Spinal cord (tissue), 10 donors: ENCODE results near the gene IL17A. TPM values are rescaled to one million over a fixed set of nuclear protein-coding genes. Genes with fewer than 3 reads are reported as not detected.

Experiments used
- DNase-seq, 6 donors: peaks; one replicate each; pipeline versions ENCODE4 v3.0.0 to v3.0.0-alpha.2; 2013 to 2015; ENCODE audit warnings: low spot score in 6 of 6, low read depth in 4 of 6
- H3K27ac ChIP-seq: one replicate; pipeline ENCODE4 v1.5.1; 2013; ENCODE audit warnings: low read depth, low read length, control low read depth
- H3K27me3 ChIP-seq: one replicate; pipeline ENCODE4 v1.6.1; 2013; ENCODE audit warnings: low read length; ENCODE audit not compliant: control insufficient read depth, insufficient read depth
- H3K36me3 ChIP-seq: one replicate; pipeline ENCODE4 v1.6.1; 2013; ENCODE audit warnings: low read length; ENCODE audit not compliant: control insufficient read depth, insufficient read depth
- H3K4me1 ChIP-seq: one replicate; pipeline ENCODE4 v1.6.1; 2013; ENCODE audit warnings: low read length; ENCODE audit not compliant: control insufficient read depth, insufficient read depth
- H3K4me3 ChIP-seq: one replicate; pipeline ENCODE4 v1.5.1; 2013; ENCODE audit warnings: low read depth, low read length, control low read depth
- H3K9me3 ChIP-seq: one replicate; pipeline ENCODE4 v1.6.1; 2013; ENCODE audit warnings: low read length; ENCODE audit not compliant: control insufficient read depth, insufficient read depth
- WGBS: methylation state at CpG from one replicate; pipeline ENCODE4 v1.1.5; 2013; ENCODE audit warnings: missing lambda C conversion rate; ENCODE audit not compliant: insufficient coverage; 5-methylcytosine and 5-hydroxymethylcytosine counted together
- long read RNA-seq, 4 donors: transcript quantifications; one replicate each; lab custom pipeline, GENCODE V29; 2026
- polyA plus RNA-seq, 2 donors: library from polyadenylated mRNA; unstranded; fragments of 120-200 nt; gene quantifications; one replicate each; pipeline ENCODE4 v1.2.1, GENCODE V29; 2013; ENCODE audit not compliant: insufficient read length in 2 of 2
- total RNA-seq, 2 donors: library from RNA; depleted of rRNA in 1 of 2; stranded (reverse); fragments of 120-200 nt in 1 of 2; fragments of >200 nt in 1 of 2; gene quantifications; one replicate each; pipeline versions ENCODE4 v1.2.3 to v1.2.4, GENCODE V29; 2013 to 2014
- donor health status: healthy.

IL17A gene
- not detected for total RNA-seq
- polyA plus RNA-seq = not detected
- long read RNA-seq, donor 1 = 0 reads
- long read RNA-seq, donor 2 = 0 reads
- long read RNA-seq, donor 3 = 0 reads
- long read RNA-seq, donor 4 = 0 reads

DNA sequence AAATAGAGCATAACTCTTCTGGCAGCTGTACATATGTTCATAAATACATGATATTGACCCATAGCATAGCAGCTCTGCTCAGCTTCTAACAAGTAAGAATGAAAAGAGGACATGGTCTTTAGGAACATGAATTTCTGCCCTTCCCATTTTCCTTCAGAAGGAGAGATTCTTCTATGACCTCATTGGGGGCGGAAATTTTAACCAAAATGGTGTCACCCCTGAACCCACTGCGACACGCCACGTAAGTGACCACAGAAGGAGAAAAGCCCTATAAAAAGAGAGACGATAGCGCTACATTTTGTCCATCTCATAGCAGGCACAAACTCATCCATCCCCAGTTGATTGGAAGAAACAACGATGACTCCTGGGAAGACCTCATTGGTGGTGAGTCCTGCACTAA is at the start of gene IL17A:
TSS of gene IL17A (plus strand) at position 301 of the 400 bp plus-strand sequence. CDS start at position 358, 57 bp downstream.
- Histone ChIP-seq H3K4me3 (no peak within 1 kb of the TSS), H3K27ac (no peak within 1 kb of the TSS), H3K9me3 (no peaks in the 10 kb centered on the region), H3K4me1 (no peaks in the 10 kb centered on the region), H3K27me3 (no peaks in the 10 kb centered on the region), H3K36me3 (no peaks in the 10 kb centered on the region)
- WGBS = 94% methylated on average over 3 of the region's 7 CpGs
- no peak for DNase-seq

DNA sequence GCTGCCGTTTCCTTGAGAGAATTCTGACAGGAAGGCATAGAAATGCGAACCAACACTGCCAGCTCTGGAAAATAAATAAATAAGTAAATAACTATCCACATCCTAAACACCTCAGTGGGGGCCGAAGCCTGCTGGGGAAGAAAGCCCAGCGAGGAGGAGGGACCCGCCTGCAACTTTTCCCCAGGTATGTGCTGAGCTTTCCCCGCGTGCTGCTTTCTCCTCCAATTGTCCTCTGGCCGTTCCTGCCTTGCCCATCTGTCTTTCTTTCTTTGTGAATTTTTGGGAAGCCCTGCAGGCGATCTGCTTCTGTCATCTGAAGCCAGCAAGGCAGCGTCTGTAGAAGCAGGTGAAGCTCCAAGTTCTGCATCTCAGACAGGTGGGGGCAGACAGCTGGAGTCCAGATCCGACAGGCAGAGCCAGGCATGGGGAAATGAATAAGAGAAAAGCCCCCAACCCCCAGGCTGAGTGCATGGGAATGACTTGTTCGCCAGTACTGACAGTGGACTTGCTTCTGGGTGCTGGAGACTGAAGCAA is 49.2 kb upstream of the IL17A start:
- DNase-seq = peak in 2 of 6 donors; percentile 11 to 13
- Histone ChIP-seq H3K4me3 (no peak overlapping the region), H3K9me3 (no peaks in the 10 kb centered on the region), H3K27ac (no peak overlapping the region), H3K27me3 (peaks cover 2% of the 10 kb centered on the region), H3K4me1 (peaks cover 5% of the 10 kb centered on the region), H3K36me3 (no peaks in the 10 kb centered on the region)
- 43% methylated on average over 5 of the region's 12 CpGs for WGBS

DNA sequence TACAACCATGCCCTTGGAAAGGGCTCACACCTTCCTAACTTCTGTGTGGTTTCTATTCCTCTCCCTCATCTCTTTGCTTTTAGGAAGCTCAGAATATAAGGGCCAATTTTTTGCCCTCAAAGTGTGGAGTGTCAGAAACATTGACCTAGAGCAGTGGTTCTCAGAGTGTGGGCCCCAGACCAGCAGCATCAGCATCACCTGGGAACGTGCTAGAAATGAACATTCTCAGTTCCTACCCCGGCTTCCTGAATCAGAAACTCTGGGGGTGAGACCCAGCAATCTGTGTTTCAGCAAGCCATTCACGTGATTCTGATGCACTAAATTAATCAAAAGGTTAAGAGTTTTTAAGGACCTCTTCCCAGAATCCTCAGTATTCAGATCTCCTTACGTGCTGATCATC is 47.9 kb upstream of the IL17A start:
- peaks cover 2% of the 10 kb centered on the region for H3K27me3 ChIP-seq
- 88% methylated on average over 1 of the region's 4 CpGs for WGBS
- H3K36me3 ChIP-seq = no peaks in the 10 kb centered on the region
- no peaks in the 10 kb centered on the region for H3K9me3 ChIP-seq
- no peak overlapping the region for H3K27ac ChIP-seq
- H3K4me3 ChIP-seq = no peak overlapping the region
- H3K4me1 ChIP-seq = peaks cover 5% of the 10 kb centered on the region
- DNase-seq = no peak

DNA sequence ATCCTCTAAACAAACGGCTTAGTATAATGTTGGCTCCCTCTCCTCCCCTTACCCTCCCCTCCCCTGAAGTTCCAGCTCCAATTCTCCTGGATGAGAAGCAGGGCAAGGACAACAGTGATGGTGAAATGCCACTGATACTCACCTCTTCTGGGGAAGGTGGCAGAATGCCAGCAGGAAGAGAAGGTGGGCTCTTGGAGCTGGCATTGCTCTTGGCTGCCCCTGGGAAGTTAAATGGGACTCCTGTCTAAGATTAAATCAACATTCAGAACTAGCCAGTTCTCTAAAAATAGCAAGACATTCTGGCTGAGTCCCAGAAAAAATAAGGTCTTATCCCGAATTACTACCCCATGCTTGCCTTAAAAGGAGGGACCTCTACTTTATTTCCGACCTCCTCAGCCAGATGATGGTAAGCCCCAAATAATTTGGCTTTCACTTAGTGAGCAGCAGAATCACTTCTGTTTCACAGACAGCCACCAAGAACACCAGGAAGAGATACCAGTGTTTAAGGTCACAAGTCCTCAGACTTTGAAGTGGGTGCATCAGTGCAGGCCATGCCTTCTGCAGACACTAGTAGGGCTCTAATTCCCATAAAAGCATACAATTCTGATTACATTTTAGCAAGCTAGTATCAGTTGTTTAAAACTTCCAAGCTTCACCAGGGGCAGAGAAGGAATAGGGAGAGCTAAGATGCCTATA is 46.0 kb upstream of the IL17A start:
- Histone ChIP-seq H3K4me3 (no peak overlapping the region), H3K9me3 (no peaks in the 10 kb centered on the region), H3K27me3 (peaks cover 2% of the 10 kb centered on the region), H3K36me3 (no peaks in the 10 kb centered on the region), H3K4me1 (peaks cover 5% of the 10 kb centered on the region), H3K27ac (no peak overlapping the region)
- WGBS = 59% methylated on average over 2 of the region's 3 CpGs
- DNase-seq = peak in 1 of 6 donors; percentile 32

DNA sequence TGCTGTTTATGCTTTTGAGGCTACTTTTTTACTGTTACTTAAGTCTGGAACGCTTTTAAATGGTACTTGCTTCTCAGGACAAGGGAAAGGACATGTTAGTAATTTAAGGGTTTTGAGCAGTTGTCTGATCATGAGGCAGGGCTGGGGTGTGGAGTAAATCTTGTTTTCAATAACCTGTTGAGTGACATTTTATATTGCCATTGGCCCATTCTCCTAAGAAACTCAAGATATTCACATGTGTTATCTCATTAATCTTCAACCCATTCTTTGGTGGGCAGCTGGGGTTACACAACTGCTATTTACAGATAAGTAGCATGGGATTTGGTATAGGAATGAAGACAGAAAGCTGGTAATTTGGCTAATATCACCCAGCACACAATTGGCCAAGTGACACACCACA is 44.6 kb upstream of the IL17A start:
- Histone ChIP-seq H3K27me3 (peaks cover 2% of the 10 kb centered on the region), H3K36me3 (no peaks in the 10 kb centered on the region), H3K4me3 (no peak overlapping the region), H3K4me1 (peaks cover 5% of the 10 kb centered on the region), H3K27ac (no peak overlapping the region), H3K9me3 (no peaks in the 10 kb centered on the region)
- 77% methylated on average over 1 of the region's 1 CpG for WGBS
- DNase-seq = no peak

DNA sequence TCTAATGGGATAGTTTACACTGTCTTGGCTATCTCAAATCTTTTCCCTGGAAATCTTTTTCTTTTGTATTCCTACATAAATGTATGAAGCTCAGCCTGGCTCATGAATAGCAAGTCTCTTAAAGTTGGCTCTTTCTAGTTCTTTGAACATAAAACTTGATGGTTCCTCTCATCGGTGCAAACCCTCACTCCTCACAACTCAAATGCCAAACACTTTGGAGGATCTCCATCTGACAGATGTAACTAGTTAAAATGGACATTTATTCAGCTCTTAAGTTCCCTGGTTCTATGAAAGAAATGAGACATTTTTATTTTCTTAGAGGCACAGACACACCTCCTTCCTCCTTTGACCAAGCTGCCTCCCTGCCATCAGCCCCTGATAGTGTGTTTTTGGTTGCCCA is 43.6 kb upstream of the IL17A start:
- WGBS = no CpG with 5 or more reads among the region's 1 CpG
- H3K9me3 ChIP-seq = no peaks in the 10 kb centered on the region
- no peak overlapping the region for H3K4me3 ChIP-seq
- H3K4me1 ChIP-seq = no peaks in the 10 kb centered on the region
- no peaks in the 10 kb centered on the region for H3K27me3 ChIP-seq
- no peak overlapping the region for H3K27ac ChIP-seq
- no peaks in the 10 kb centered on the region for H3K36me3 ChIP-seq
- peak in 1 of 6 donors; percentile 55 for DNase-seq

DNA sequence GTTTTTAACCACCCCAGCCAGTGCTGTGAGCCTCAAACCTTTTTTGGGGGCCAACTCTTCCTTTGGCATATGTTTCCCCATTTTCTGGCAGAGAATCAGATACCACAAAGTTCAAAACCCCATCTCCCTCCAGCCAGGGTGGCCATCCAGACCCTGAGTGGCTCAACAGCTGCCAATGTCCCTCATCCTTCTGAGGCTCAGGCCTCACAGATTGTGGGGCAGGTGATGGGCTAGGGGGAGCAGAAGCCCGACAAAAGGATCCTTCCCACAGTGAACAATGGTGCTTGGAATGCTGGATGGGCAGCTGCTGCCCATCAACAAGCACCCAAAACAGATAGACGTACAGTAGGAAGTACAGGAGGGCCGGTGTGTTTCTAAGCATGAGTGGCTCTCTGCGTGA is 42.6 kb upstream of the IL17A start:
- H3K27ac ChIP-seq = no peak overlapping the region
- H3K9me3 ChIP-seq = no peaks in the 10 kb centered on the region
- H3K4me3 ChIP-seq = no peak overlapping the region
- H3K36me3 ChIP-seq = no peaks in the 10 kb centered on the region
- H3K27me3 ChIP-seq = no peaks in the 10 kb centered on the region
- H3K4me1 ChIP-seq = no peaks in the 10 kb centered on the region
- 40% methylated on average over 1 of the region's 4 CpGs for WGBS
- DNase-seq = no peak

DNA sequence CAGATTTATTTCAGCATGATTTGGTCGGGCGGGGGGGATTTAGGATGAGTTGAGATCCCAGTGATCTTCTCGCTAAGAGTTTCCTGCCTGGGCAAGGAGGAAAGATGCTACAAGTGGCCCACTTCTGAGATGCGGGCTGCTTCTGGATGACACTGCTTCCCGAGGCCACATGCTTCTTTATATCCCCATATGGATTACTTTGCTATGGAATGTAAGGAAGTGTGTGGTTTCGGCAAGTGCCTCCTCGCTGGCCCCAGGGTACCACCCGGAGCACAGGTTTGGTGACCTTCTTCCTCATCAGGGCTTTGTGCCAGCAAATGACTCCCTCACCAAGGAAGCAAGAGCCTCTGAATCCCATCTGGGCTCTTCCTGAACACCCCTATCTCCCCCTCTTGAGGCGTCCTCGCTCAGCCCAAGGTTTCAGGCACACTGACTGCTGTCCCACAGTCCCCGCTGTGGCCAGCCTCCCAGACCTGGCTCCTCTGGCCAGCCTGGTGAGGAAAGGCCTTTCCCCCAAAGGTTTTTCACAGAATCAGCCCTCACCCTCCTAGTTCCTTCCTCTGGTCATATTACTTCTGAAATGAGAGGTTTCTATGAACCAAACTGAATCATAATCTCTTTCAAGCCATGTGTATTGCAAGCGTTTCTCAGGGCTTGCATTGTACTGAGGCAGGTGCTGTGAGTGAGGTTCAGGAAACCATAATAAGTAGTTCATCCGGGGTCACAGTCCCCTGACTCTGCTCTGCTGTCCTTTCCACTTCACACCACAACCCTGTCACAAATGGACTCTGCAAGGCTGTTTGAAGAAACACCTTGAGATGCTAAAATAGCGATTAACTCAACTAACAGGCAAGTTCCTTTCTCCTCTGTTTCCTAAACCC is 41.7 kb upstream of the IL17A start:
- H3K4me1 ChIP-seq = no peaks in the 10 kb centered on the region
- no peaks in the 10 kb centered on the region for H3K36me3 ChIP-seq
- no peaks in the 10 kb centered on the region for H3K9me3 ChIP-seq
- no peak overlapping the region for H3K27ac ChIP-seq
- H3K27me3 ChIP-seq = no peaks in the 10 kb centered on the region
- no peak for DNase-seq
- WGBS = 87% methylated on average over 6 of the region's 14 CpGs
- H3K4me3 ChIP-seq = no peak overlapping the region

DNA sequence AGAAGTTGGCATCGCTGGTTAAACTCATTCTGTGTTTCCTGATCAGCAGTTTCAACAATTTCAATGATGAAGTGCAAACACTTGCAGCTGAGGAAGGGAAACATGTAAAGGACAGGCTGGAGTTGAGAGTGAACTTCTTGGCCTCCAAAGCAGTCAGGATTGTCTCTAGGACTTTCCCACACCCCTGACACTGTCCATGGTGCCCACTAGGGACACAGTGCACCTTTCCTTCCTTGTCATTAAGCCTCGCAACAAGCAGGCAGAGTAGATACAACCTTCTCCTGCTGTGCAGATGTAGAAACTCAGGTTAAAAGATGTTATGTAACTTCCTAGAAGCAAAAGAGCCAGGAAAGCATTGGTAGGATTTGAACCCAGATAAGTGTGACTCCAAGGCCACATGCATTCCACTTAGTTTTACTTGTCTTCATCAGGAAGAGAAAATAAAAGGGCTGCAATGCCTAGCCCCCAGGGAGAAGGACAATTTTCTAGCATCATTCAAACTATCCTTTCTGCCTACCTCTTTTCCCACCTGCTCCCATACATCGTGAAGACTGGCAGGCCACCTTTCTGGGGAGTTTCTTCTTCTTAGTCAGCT is 39.2 kb upstream of the IL17A start:
- Histone ChIP-seq H3K4me3 (no peak overlapping the region), H3K36me3 (no peaks in the 10 kb centered on the region), H3K27ac (no peak overlapping the region), H3K27me3 (no peaks in the 10 kb centered on the region), H3K4me1 (no peaks in the 10 kb centered on the region), H3K9me3 (no peaks in the 10 kb centered on the region)
- WGBS = 78% methylated on average over 1 of the region's 3 CpGs
- no peak for DNase-seq
